Nephron (organoid): Measurements from ENCODE around the gene UGGT1.

Experiments used
- H3K27ac Mint-ChIP-seq, 3 experiments: 2 replicates each; pipeline ENCODE4 v1.8.0; 2020; ENCODE audit warnings: mixed read lengths in 3 of 3, mild to moderate bottlenecking in 2 of 3, moderate library complexity in 1 of 3
- H3K27me3 Mint-ChIP-seq: 2 replicates; pipeline ENCODE4 v1.8.0; 2021; ENCODE audit warnings: low read depth, mild to moderate bottlenecking, moderate library complexity, mixed read lengths
- H3K36me3 Mint-ChIP-seq: 2 replicates; pipeline ENCODE4 v1.8.0; 2020; ENCODE audit warnings: low read depth, mixed read lengths
- H3K4me1 Mint-ChIP-seq: 2 replicates; pipeline ENCODE4 v1.8.0; 2020; ENCODE audit warnings: mixed read lengths
- H3K4me3 Mint-ChIP-seq, 3 experiments: 2 replicates each; pipeline ENCODE4 v1.8.0; 2020; ENCODE audit warnings: mild to moderate bottlenecking in 3 of 3, mixed read lengths in 3 of 3, moderate library complexity in 2 of 3
- H3K9me3 Mint-ChIP-seq: 2 replicates; pipeline ENCODE4 v1.8.0; 2020; ENCODE audit warnings: mixed read lengths
- CTCF ChIP-seq, 3 experiments: fragments of 200-600 bp; sonication (generic); IDR thresholded peaks; one replicate each; pipeline ENCODE4 v1.5.0; 2021; ENCODE audit warnings: antibody characterized with exemption in 3 of 3; ENCODE audit not compliant: unreplicated experiment in 3 of 3

Gene UGGT1

GRCh38 chr2:128237081-128237534 is 146.1 kb downstream of the UGGT1 start:
- no peaks in the 10 kb centered on the region for H3K4me1 Mint-ChIP-seq
- H3K27me3 Mint-ChIP-seq, result peaks cover 15% of the 10 kb centered on the region
- no peaks in the 10 kb centered on the region for H3K36me3 Mint-ChIP-seq
- no peak for TF ChIP-seq CTCF (IDR thresholded peaks at IDR 0.05; ENCODE audit: unreplicated experiment in 3 of 3)
- H3K4me3 Mint-ChIP-seq, result no peak overlapping the region
- no peaks in the 10 kb centered on the region for H3K9me3 Mint-ChIP-seq
- H3K27ac Mint-ChIP-seq, result no peak overlapping the region

- no peaks in the 10 kb centered on the region for H3K4me1 Mint-ChIP-seq
- TF ChIP-seq CTCF (IDR thresholded peaks at IDR 0.05; ENCODE audit: unreplicated experiment in 3 of 3), result no peak
Measured at GRCh38 chr2:128237911-128238697, 147.1 kb downstream of the UGGT1 start.

GRCh38 chr2:128241896-128242295 is 150.9 kb downstream of the UGGT1 start:
- Mint-ChIP-seq H3K9me3 (no peaks in the 10 kb centered on the region), H3K27ac (no peak overlapping the region), H3K4me3 (no peak overlapping the region), H3K27me3 (no peaks in the 10 kb centered on the region), H3K36me3 (no peaks in the 10 kb centered on the region), H3K4me1 (no peaks in the 10 kb centered on the region)
- no peak for TF ChIP-seq CTCF (IDR thresholded peaks at IDR 0.05; ENCODE audit: unreplicated experiment in 3 of 3)

More at GRCh38 chr2:128237911-128238697, 147.1 kb downstream of the UGGT1 start:
- Mint-ChIP-seq H3K9me3 (no peaks in the 10 kb centered on the region), H3K27ac (no peak overlapping the region), H3K4me3 (no peak overlapping the region), H3K36me3 (no peaks in the 10 kb centered on the region), H3K27me3 (peaks cover 9% of the 10 kb centered on the region)
